ENCODE results near the gene CDO1.

DNA sequence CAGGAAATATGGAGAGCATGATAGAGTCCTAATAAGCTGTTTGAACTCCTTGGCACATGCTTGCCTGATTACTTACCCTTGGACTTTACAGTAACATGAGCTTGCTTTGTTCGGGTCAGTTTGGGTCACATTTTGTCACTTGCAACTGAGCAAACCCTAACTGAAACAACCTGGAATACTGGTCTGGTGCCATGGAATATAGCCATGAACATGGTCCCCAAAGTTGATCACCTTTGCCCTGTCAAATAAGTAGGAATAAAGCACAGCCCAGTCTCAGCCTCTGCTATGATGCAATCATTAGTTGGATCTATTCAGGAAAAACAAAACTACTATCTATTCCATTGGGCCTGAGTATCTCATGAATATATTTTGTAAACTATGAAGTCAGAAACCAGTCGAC is 18.2 kb downstream of the CDO1 start:
- TF ChIP-seq, protein P1, sequence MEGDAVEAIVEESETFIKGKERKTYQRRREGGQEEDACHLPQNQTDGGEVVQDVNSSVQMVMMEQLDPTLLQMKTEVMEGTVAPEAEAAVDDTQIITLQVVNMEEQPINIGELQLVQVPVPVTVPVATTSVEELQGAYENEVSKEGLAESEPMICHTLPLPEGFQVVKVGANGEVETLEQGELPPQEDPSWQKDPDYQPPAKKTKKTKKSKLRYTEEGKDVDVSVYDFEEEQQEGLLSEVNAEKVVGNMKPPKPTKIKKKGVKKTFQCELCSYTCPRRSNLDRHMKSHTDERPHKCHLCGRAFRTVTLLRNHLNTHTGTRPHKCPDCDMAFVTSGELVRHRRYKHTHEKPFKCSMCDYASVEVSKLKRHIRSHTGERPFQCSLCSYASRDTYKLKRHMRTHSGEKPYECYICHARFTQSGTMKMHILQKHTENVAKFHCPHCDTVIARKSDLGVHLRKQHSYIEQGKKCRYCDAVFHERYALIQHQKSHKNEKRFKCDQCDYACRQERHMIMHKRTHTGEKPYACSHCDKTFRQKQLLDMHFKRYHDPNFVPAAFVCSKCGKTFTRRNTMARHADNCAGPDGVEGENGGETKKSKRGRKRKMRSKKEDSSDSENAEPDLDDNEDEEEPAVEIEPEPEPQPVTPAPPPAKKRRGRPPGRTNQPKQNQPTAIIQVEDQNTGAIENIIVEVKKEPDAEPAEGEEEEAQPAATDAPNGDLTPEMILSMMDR (conservative IDR thresholded peaks at IDR 0.05; ENCODE audit: low read length): no peak
- no peak for TF ChIP-seq EZH2phosphoT487 (IDR thresholded peaks at IDR 0.05; ENCODE audit: borderline replicate concordance, low read depth, low read length)

Measured in OCI-LY7 (cell line).